Psoas muscle (tissue), 8 donors: ENCODE data around the gene STAB2. TPM values are rescaled to one million over a fixed set of nuclear protein-coding genes. Genes with fewer than 3 reads are reported as not detected.

Source experiments
- ATAC-seq, 4 donors: fragments of 200-7000 bp; cut with Tn5 transposase; one replicate each; pipeline ENCODE4 v1.9.1; 2020; ENCODE audit warnings: moderate library complexity in 3 of 4, mild to moderate bottlenecking in 2 of 4
- DNase-seq, 2 donors: peaks; one replicate each; pipeline ENCODE4 v3.0.0-alpha.2; 2020
- H3K27ac ChIP-seq: fragments of 200-600 bp; one replicate; pipeline ENCODE4 v1.8.0; 2022
- H3K27me3 ChIP-seq, 3 donors: fragments of 200-600 bp in 1 of 3; one replicate each; pipeline versions ENCODE4 v1.6.1 to v1.8.0; 2013 to 2022; ENCODE audit warnings: low read length in 2 of 3, mild to moderate bottlenecking in 2 of 3, moderate library complexity in 1 of 3; ENCODE audit not compliant: insufficient read depth in 3 of 3
- H3K36me3 ChIP-seq, 2 donors: fragments of 200-600 bp in 1 of 2; one replicate each; pipeline versions ENCODE4 v1.6.1 to v1.8.0; 2013 to 2022; ENCODE audit warnings: low read depth in 1 of 2, mild to moderate bottlenecking in 1 of 2, moderate library complexity in 1 of 2; ENCODE audit not compliant: insufficient read depth in 1 of 2
- H3K4me1 ChIP-seq: fragments of 200-600 bp; one replicate; pipeline ENCODE4 v1.8.0; 2022
- H3K4me3 ChIP-seq: fragments of 200-600 bp; one replicate; pipeline ENCODE4 v1.8.0; 2022; ENCODE audit warnings: mild to moderate bottlenecking
- H3K9me3 ChIP-seq: fragments of 200-600 bp; one replicate; pipeline ENCODE4 v1.8.0; 2022
- CTCF ChIP-seq: fragments of 200-600 bp; IDR thresholded peaks from one replicate; pipeline ENCODE4 v1.8.0; 2022; ENCODE audit warnings: antibody characterized with exemption
- WGBS, 3 donors: extraction: QIAGEN DNeasy Blood & Tissue Kit; methylation state at CpG; one replicate each; pipeline versions ENCODE4 v1.1.6 to v1.1.7; 2013; 5-methylcytosine and 5-hydroxymethylcytosine counted together
- intact Hi-C, 2 donors: fragments of 100-400 bp; cut with DNase I; formaldehyde crosslinking; loops; one replicate each; pipeline versions ENCODE4 v1.11.0 to v1.14.2; 2022
- polyA plus RNA-seq, 3 donors: library from polyadenylated mRNA; stranded (reverse); fragments of 200-250 nt; gene quantifications; one replicate each; pipeline ENCODE4 v1.2.3, GENCODE V29; 2013
- total RNA-seq, 4 donors: library from RNA; stranded (reverse); fragmentation: NEBNext Ultra II Directional in 2 of 4; extraction: Animal tissue kit (Norgen Biotek cat#: 25700) in 2 of 4; gene quantifications; one replicate each; pipeline versions ENCODE4 v1.2.1 to v1.2.4, GENCODE V29; 2021 to 2023
- donor health status: healthy with polysubstance abuse.
- donor health status: DM: no; HTN: no; CAD: no; lungs with moderate emphysema.
- donor health status: Bipolar disorder and iron deficiency.
- donor health status: healthy.
- donor health status: DM: yes; HTN: yes; CAD: no.
- donor health status: DM: no; HTN: no; CAD: no.
- donor health status: DM: no; HTN: no; CAD: no.
- donor health status: DM: yes; HTN: yes; CAD: no.

STAB2 gene
- total and polyA plus RNA-seq, 7 donors = under 0.01 to 0.32 (median 0.06) TPM; not detected in 2

GRCh38 chr12:103667125-103667524 lies 80.1 kb downstream of the STAB2 start:
- H3K9me3 ChIP-seq = no peaks in the 10 kb centered on the region
- no peaks in the 10 kb centered on the region for H3K36me3 ChIP-seq
- DNase-seq = no peak
- intact Hi-C loops = no loop called here
- ATAC-seq = no peak
- WGBS, 3 donors = 35 to 44% (median 39%) methylated on average over 2 of the region's 2 CpGs
- no peak overlapping the region for H3K4me3 ChIP-seq
- no peak for TF ChIP-seq CTCF
- peaks cover 0 to 1% (median 0%) of the 10 kb centered on the region in 3 donors for H3K27me3 ChIP-seq
- no peak overlapping the region for H3K27ac ChIP-seq
- H3K4me1 ChIP-seq = no peaks in the 10 kb centered on the region

DNA sequence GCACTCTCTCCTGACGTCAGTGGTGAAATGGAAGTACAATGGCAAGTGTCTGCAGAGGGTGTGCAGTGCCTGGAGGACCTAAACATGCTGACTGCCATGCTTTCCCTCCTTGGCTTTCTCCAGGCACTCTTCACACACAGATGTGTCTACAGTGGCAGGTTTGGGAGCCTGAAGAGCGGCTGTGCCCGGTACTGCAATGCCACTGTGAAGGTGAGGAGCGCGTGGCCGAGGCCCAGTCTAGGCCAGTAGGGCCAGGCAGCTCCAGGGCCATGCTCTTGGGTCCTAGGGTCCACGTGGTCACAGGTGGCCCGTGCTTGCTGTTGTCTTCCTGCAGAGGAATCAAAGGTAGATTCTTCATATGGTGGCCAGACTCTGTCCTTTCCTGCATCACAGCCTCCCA lies 81.4 kb downstream of the STAB2 start:
- intact Hi-C loops = no loop called here
- Histone ChIP-seq H3K27me3 (no peaks in the 10 kb centered on the region), H3K4me1 (no peaks in the 10 kb centered on the region), H3K9me3 (no peaks in the 10 kb centered on the region), H3K36me3 (no peaks in the 10 kb centered on the region), H3K27ac (no peak overlapping the region), H3K4me3 (no peak overlapping the region)
- WGBS, 3 donors = 92 to 97% (median 93%) methylated on average over 8 of the region's 8 CpGs
- TF ChIP-seq CTCF = no peak
- DNase-seq (no peak), ATAC-seq (no peak)

DNA sequence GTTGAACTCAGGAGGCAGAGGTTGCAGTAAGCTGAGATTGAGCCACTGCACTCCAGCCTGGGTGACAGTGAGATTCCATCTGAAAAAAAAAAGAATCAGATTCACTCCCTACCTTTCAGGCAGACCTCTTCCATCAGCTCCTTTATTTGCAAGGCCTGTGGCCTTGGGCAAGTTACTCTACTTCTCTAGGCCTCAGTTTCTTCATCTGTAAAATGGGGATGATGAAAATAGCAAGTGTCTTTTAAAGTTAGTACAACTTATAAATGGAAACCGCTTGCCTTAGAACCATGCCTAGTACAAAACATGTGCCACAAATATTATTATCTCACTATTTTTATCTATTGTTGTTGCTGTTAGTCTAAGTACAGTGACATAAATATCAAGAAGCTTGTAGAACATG lies 84.3 kb downstream of the STAB2 start:
- 97 to 100% (median 100%) methylated on average over 1 of the region's 1 CpG for WGBS, 3 donors
- ATAC-seq = no peak

GRCh38 chr12:103672401-103673119 lies 85.5 kb downstream of the STAB2 start:
- DNase-seq (no peak), ATAC-seq (no peak)
- no peak for TF ChIP-seq CTCF
- H3K36me3 ChIP-seq = no peaks in the 10 kb centered on the region
- H3K4me1 ChIP-seq = no peaks in the 10 kb centered on the region
- 78 to 89% (median 80%) methylated on average over 10 of the region's 10 CpGs for WGBS, 3 donors
- intact Hi-C loops = no loop called here
- H3K4me3 ChIP-seq = no peak overlapping the region
- H3K9me3 ChIP-seq = no peaks in the 10 kb centered on the region
- H3K27ac ChIP-seq = no peak overlapping the region
- no peaks in the 10 kb centered on the region for H3K27me3 ChIP-seq

More for the DNA sequence above, 84.3 kb downstream of the STAB2 start:
- TF ChIP-seq CTCF = no peak
- Histone ChIP-seq H3K4me3 (no peak overlapping the region), H3K36me3 (no peaks in the 10 kb centered on the region), H3K27ac (no peak overlapping the region), H3K9me3 (no peaks in the 10 kb centered on the region), H3K27me3 (no peaks in the 10 kb centered on the region), H3K4me1 (no peaks in the 10 kb centered on the region)
- no peak for DNase-seq
- intact Hi-C loops = no loop called here

DNA sequence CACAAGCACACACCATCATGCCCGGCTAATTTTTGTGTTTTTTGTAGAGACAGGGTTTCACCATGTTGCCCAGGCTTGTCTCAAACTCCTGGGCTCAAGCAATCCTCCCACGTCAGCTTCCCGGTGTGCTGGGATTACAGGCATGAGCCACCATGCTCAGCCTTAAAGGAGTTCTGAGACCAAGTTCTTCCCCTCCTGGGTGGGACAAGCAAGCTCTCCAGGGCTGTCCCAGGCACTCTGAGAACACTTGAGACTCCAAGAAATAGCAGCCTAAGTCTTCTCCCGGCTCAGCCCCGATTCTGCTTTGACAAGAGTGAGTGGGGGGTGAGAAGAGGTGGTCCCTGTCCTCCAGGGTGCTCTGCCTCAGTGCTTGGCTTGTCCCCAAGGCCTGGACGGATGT lies 86.4 kb downstream of the STAB2 start:
- intact Hi-C loops = no loop called here
- Histone ChIP-seq H3K9me3 (no peaks in the 10 kb centered on the region), H3K27me3 (no peaks in the 10 kb centered on the region), H3K4me1 (no peaks in the 10 kb centered on the region), H3K27ac (no peak overlapping the region), H3K36me3 (no peaks in the 10 kb centered on the region), H3K4me3 (no peak overlapping the region)
- 82 to 91% (median 86%) methylated on average over 6 of the region's 6 CpGs for WGBS, 3 donors
- DNase-seq (no peak), ATAC-seq (no peak)
- no peak for TF ChIP-seq CTCF
